Measurements from ENCODE around the gene KRTAP15-1.
A peak's percentile ranks its signal among the peaks of the same experiment; 100 is the strongest.

KRTAP15-1 gene

GRCh38 chr21:30426731-30427130 lies 13.3 kb upstream of the KRTAP15-1 start:
- Histone ChIP-seq H3K36me3 (ENCODE audit: low read length) (no peaks in the 10 kb centered on the region), H3K4me3 (ENCODE audit: insufficient read depth, low read length, poor library complexity, severe bottlenecking) (no peak overlapping the region), H4K20me1 (ENCODE audit: low read depth, low read length) (no peaks in the 10 kb centered on the region), H3K27ac (ENCODE audit: low read depth, low read length) (no peak overlapping the region), H3K4me2 (ENCODE audit: low read depth, low read length, poor library complexity, severe bottlenecking) (no peak overlapping the region), H3K9ac (ENCODE audit: low read length) (no peak overlapping the region), H2AFZ (ENCODE audit: low read depth, low read length, severe bottlenecking) (no peak overlapping the region), H3K9me3 (ENCODE audit: insufficient read depth, low read length) (no peaks in the 10 kb centered on the region), H3F3A (ENCODE audit: insufficient read depth) (no peaks in the 10 kb centered on the region), H3K27me3 (ENCODE audit: low read length) (no peaks in the 10 kb centered on the region), H3K9me2 (replicated peaks; ENCODE audit: insufficient read depth, low read length) (no peaks in the 10 kb centered on the region), H3K79me2 (ENCODE audit: insufficient read depth, low read length) (no peaks in the 10 kb centered on the region)
- TF ChIP-seq CTCF (IDR thresholded peaks at IDR 0.05; ENCODE audit: insufficient read depth, low read length, poor library complexity, severe bottlenecking): no peak
- no peak for TF ChIP-seq EZH2phosphoT487 (conservative IDR thresholded peaks at IDR 0.05; ENCODE audit: low read length)

GRCh38 chr21:30430170-30430655 lies 9.9 kb upstream of the KRTAP15-1 start, which contains the start of gene KRTAP13-4:
Gene KRTAP13-4 (plus strand): TSS chr21:30430220. CDS start chr21:30430276, 56 bp downstream.
- H3F3A ChIP-seq (ENCODE audit: insufficient read depth): no peaks in the 10 kb centered on the region
- no peaks in the 10 kb centered on the region for H3K9me3 ChIP-seq (ENCODE audit: insufficient read depth, low read length)
- H3K27ac ChIP-seq (ENCODE audit: low read depth, low read length): no peak within 1 kb of the TSS
- H2AFZ ChIP-seq (ENCODE audit: low read depth, low read length, severe bottlenecking): no peak within 1 kb of the TSS
- no peaks in the 10 kb centered on the region for H3K27me3 ChIP-seq (ENCODE audit: low read length)
- no peak within 1 kb of the TSS for H3K4me3 ChIP-seq (ENCODE audit: insufficient read depth, low read length, poor library complexity, severe bottlenecking)
- H3K9ac ChIP-seq (ENCODE audit: low read length): no peak within 1 kb of the TSS
- no peaks in the 10 kb centered on the region for H3K79me2 ChIP-seq (ENCODE audit: insufficient read depth, low read length)
- H3K36me3 ChIP-seq (ENCODE audit: low read length): no peaks in the 10 kb centered on the region
- no peak for TF ChIP-seq CTCF (IDR thresholded peaks at IDR 0.05; ENCODE audit: insufficient read depth, low read length, poor library complexity, severe bottlenecking)
- no peak for TF ChIP-seq EZH2phosphoT487 (conservative IDR thresholded peaks at IDR 0.05; ENCODE audit: low read length)
- no peaks in the 10 kb centered on the region for H3K9me2 ChIP-seq (replicated peaks; ENCODE audit: insufficient read depth, low read length)
- H4K20me1 ChIP-seq (ENCODE audit: low read depth, low read length): no peaks in the 10 kb centered on the region
- H3K4me2 ChIP-seq (ENCODE audit: low read depth, low read length, poor library complexity, severe bottlenecking): no peak within 1 kb of the TSS

GRCh38 chr21:30434033-30434631 lies 5.9 kb upstream of the KRTAP15-1 start:
- Histone ChIP-seq H2AFZ (ENCODE audit: low read depth, low read length, severe bottlenecking) (no peak overlapping the region), H3K36me3 (ENCODE audit: low read length) (no peaks in the 10 kb centered on the region), H3K27ac (ENCODE audit: low read depth, low read length) (no peak overlapping the region), H3K79me2 (ENCODE audit: insufficient read depth, low read length) (no peaks in the 10 kb centered on the region), H3K9me2 (replicated peaks; ENCODE audit: insufficient read depth, low read length) (no peaks in the 10 kb centered on the region), H3K4me3 (ENCODE audit: insufficient read depth, low read length, poor library complexity, severe bottlenecking) (no peak overlapping the region), H3K27me3 (ENCODE audit: low read length) (no peaks in the 10 kb centered on the region), H4K20me1 (ENCODE audit: low read depth, low read length) (no peaks in the 10 kb centered on the region), H3K9me3 (ENCODE audit: insufficient read depth, low read length) (no peaks in the 10 kb centered on the region), H3K4me2 (ENCODE audit: low read depth, low read length, poor library complexity, severe bottlenecking) (no peak overlapping the region), H3K9ac (ENCODE audit: low read length) (no peak overlapping the region), H3F3A (ENCODE audit: insufficient read depth) (no peaks in the 10 kb centered on the region)
- TF ChIP-seq CTCF (IDR thresholded peaks at IDR 0.05; ENCODE audit: insufficient read depth, low read length, poor library complexity, severe bottlenecking): peak; percentile 49
- TF ChIP-seq EZH2phosphoT487 (conservative IDR thresholded peaks at IDR 0.05; ENCODE audit: low read length): no peak
